Omental fat pad (tissue), 4 donors: Measurements from ENCODE around the gene PPP1R14C. TPM values are rescaled to one million over a fixed set of nuclear protein-coding genes. Genes with fewer than 3 reads are reported as not detected.

Experiments
- ATAC-seq: fragments of 150-250 bp; one replicate; pipeline ENCODE4 v1.9.1; 2016; ENCODE audit warnings: mild to moderate bottlenecking, moderate library complexity; ENCODE audit not compliant: low FRiP score
- DNase-seq: peaks from one replicate; pipeline ENCODE4 v3.0.0-alpha.2; 2019; ENCODE audit warnings: low spot score
- total RNA-seq, 4 donors: library from RNA; depleted of rRNA; stranded (reverse); fragments of >200 nt; gene quantifications; one replicate each; pipeline ENCODE4 v1.1.0, GENCODE V29; 2016
- TF ChIP-seq, protein P1 (sequence below), 3 donors: fragments of 450-650 bp; IDR thresholded peaks; one replicate each; pipeline ENCODE4 v1.5.1; 2016 to 2017; ENCODE audit warnings: antibody characterized with exemption in 3 of 3, mild to moderate bottlenecking in 3 of 3, moderate library complexity in 2 of 3

Gene PPP1R14C
- total RNA-seq, 4 donors from 2014 or later, result 0.31 to 1.1 TPM; not detected in 2

DNA sequence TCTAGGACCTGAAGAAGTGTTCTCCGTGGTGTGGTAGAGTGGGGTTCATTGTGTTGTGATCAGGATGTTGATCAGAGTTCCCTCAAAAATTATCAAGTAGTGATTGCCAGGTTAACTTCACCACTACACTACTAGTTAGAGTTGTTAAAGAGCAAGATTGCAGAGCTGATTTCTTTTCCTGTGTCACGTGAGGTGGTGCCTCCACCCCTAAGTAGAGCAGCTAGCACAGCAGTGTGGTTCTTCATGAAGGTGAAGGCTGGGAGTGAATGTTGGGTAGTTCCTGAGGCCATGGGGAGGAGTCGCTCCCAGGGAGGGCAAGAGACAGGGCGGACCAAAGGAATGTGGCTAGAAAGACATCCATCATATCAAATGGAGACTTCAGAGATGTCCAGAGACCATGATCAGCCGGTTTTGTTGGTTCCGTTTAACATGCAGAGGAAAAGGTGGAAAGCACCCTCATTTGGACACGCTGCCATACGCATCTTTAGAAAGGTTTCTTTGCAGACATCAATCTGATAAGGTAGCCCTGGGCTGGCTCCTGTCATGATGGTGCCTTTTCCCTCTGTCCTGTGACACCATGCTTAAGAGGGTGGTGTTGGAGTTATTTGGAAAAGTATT lies 146.7 kb downstream of the PPP1R14C start:
- no peak for DNase-seq
- TF ChIP-seq, protein P1, sequence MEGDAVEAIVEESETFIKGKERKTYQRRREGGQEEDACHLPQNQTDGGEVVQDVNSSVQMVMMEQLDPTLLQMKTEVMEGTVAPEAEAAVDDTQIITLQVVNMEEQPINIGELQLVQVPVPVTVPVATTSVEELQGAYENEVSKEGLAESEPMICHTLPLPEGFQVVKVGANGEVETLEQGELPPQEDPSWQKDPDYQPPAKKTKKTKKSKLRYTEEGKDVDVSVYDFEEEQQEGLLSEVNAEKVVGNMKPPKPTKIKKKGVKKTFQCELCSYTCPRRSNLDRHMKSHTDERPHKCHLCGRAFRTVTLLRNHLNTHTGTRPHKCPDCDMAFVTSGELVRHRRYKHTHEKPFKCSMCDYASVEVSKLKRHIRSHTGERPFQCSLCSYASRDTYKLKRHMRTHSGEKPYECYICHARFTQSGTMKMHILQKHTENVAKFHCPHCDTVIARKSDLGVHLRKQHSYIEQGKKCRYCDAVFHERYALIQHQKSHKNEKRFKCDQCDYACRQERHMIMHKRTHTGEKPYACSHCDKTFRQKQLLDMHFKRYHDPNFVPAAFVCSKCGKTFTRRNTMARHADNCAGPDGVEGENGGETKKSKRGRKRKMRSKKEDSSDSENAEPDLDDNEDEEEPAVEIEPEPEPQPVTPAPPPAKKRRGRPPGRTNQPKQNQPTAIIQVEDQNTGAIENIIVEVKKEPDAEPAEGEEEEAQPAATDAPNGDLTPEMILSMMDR (IDR thresholded peaks at IDR 0.05), result no peak
- ATAC-seq, result no peak

GRCh38 chr6:150290429-150290828 lies 147.6 kb downstream of the PPP1R14C start:
- ATAC-seq, result peak; percentile 86
- TF ChIP-seq, protein P1 (IDR thresholded peaks at IDR 0.05), result no peak
- DNase-seq, result no peak

- DNase-seq, result no peak
- ATAC-seq, result no peak
- TF ChIP-seq, protein P1 (IDR thresholded peaks at IDR 0.05), result no peak
Measured at GRCh38 chr6:150291968-150292710, 149.3 kb downstream of the PPP1R14C start.

GRCh38 chr6:150293019-150293418 lies 150.2 kb downstream of the PPP1R14C start:
- TF ChIP-seq, protein P1 (IDR thresholded peaks at IDR 0.05), result no peak
- ATAC-seq, result no peak
- DNase-seq, result no peak

GRCh38 chr6:150293423-150294173 lies 150.8 kb downstream of the PPP1R14C start:
- ATAC-seq, result peak; percentile 39
- TF ChIP-seq, protein P1 (IDR thresholded peaks at IDR 0.05), result no peak

DNA sequence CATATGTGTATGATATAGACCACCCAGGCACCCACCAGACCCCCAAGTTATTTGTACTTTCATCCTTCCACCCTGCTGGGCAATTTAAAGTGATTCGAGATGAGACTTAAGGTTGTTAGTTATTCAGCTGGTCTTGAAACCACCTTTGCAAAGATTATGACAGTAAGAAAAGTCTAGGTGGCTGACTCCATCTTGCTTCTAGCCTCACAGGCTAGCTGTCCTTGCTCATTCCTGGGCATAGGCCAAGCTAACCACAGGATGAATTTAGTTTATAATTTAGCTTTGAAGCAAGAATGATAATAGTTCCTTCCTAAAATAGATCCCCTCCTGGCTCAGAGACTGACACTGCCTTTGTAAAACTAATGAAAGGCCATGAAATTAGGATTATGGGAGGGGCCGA lies 154.0 kb downstream of the PPP1R14C start:
- ATAC-seq (no peak), DNase-seq (no peak)
- TF ChIP-seq, protein P1 (IDR thresholded peaks at IDR 0.05), result no peak

More at GRCh38 chr6:150293423-150294173, 150.8 kb downstream of the PPP1R14C start:
- no peak for DNase-seq
